ENCODE measurements around the gene FAM53A.
"Not testable (repeated sequence)": the region's sequence is repeated elsewhere in the genome, so short reads cannot be mapped to it uniquely, and the experiment has no call there.

Gene FAM53A

GRCh38 chr4:1608196-1608820, 75.8 kb downstream of the FAM53A start:
- Histone ChIP-seq H3K36me3 (ENCODE audit: control insufficient read depth in 1 of 2, insufficient read depth in 2 of 2, low read length in 2 of 2) (no peaks in the 10 kb centered on the region), H3K27me3 (ENCODE audit: control insufficient read depth in 1 of 2, insufficient read depth in 2 of 2, low read length in 2 of 2) (peaks cover 3 to 5% of the 10 kb centered on the region in 2 donors), H3K27ac (ENCODE audit: low read depth, low read length) (no peak overlapping the region), H3K9ac (ENCODE audit: low read depth in 1 of 2, low read length in 2 of 2) (no peak overlapping the region), H3K9me3 (ENCODE audit: control insufficient read depth in 1 of 2, low read length in 2 of 2) (no peaks in the 10 kb centered on the region), H3K4me3 (ENCODE audit: low read depth in 1 of 2, low read length in 2 of 2) (no peak overlapping the region), H3K4me1 (ENCODE audit: control insufficient read depth in 1 of 2, insufficient read depth in 2 of 2, low read length in 2 of 2) (no peaks in the 10 kb centered on the region)

- not testable (repeated sequence) for H3K27ac ChIP-seq (ENCODE audit: low read depth, low read length); H3K9ac ChIP-seq (ENCODE audit: low read depth in 1 of 2, low read length in 2 of 2); H3K36me3 ChIP-seq (ENCODE audit: control insufficient read depth in 1 of 2, insufficient read depth in 2 of 2, low read length in 2 of 2); H3K27me3 ChIP-seq (ENCODE audit: control insufficient read depth in 1 of 2, insufficient read depth in 2 of 2, low read length in 2 of 2); H3K4me1 ChIP-seq (ENCODE audit: control insufficient read depth in 1 of 2, insufficient read depth in 2 of 2, low read length in 2 of 2); H3K9me3 ChIP-seq (ENCODE audit: control insufficient read depth in 1 of 2, low read length in 2 of 2); H3K4me3 ChIP-seq (ENCODE audit: low read depth in 1 of 2, low read length in 2 of 2)
Measured at GRCh38 chr4:1607436-1608195, 76.5 kb downstream of the FAM53A start.

- Histone ChIP-seq H3K9me3 (ENCODE audit: control insufficient read depth in 1 of 2, low read length in 2 of 2) (no peaks in the 10 kb centered on the region), H3K4me3 (ENCODE audit: low read depth in 1 of 2, low read length in 2 of 2) (no peak overlapping the region), H3K4me1 (ENCODE audit: control insufficient read depth in 1 of 2, insufficient read depth in 2 of 2, low read length in 2 of 2) (no peaks in the 10 kb centered on the region), H3K27ac (ENCODE audit: low read depth, low read length) (no peak overlapping the region), H3K27me3 (ENCODE audit: control insufficient read depth in 1 of 2, insufficient read depth in 2 of 2, low read length in 2 of 2) (peaks cover 3 to 5% of the 10 kb centered on the region in 2 donors), H3K9ac (ENCODE audit: low read depth in 1 of 2, low read length in 2 of 2) (no peak overlapping the region), H3K36me3 (ENCODE audit: control insufficient read depth in 1 of 2, insufficient read depth in 2 of 2, low read length in 2 of 2) (no peaks in the 10 kb centered on the region)
Measured at GRCh38 chr4:1604706-1605205, 79.4 kb downstream of the FAM53A start.

- H3K36me3 ChIP-seq (ENCODE audit: control insufficient read depth in 1 of 2, insufficient read depth in 2 of 2, low read length in 2 of 2): no peaks in the 10 kb centered on the region
- H3K9ac ChIP-seq (ENCODE audit: low read depth in 1 of 2, low read length in 2 of 2): no peak overlapping the region
- H3K4me3 ChIP-seq (ENCODE audit: low read depth in 1 of 2, low read length in 2 of 2): no peak overlapping the region
- H3K4me1 ChIP-seq (ENCODE audit: control insufficient read depth in 1 of 2, insufficient read depth in 2 of 2, low read length in 2 of 2): no peaks in the 10 kb centered on the region
- no peak overlapping the region for H3K27ac ChIP-seq (ENCODE audit: low read depth, low read length)
- H3K9me3 ChIP-seq (ENCODE audit: control insufficient read depth in 1 of 2, low read length in 2 of 2): no peaks in the 10 kb centered on the region
- peaks cover 3 to 5% of the 10 kb centered on the region in 2 donors for H3K27me3 ChIP-seq (ENCODE audit: control insufficient read depth in 1 of 2, insufficient read depth in 2 of 2, low read length in 2 of 2)
Measured at GRCh38 chr4:1604181-1604705, 79.9 kb downstream of the FAM53A start.

- no peaks in the 10 kb centered on the region for H3K9me3 ChIP-seq (ENCODE audit: control insufficient read depth in 1 of 2, low read length in 2 of 2)
- H3K4me3 ChIP-seq (ENCODE audit: low read depth in 1 of 2, low read length in 2 of 2): no peak overlapping the region
- no peaks in the 10 kb centered on the region for H3K4me1 ChIP-seq (ENCODE audit: control insufficient read depth in 1 of 2, insufficient read depth in 2 of 2, low read length in 2 of 2)
- no peak overlapping the region for H3K27ac ChIP-seq (ENCODE audit: low read depth, low read length)
- H3K9ac ChIP-seq (ENCODE audit: low read depth in 1 of 2, low read length in 2 of 2): no peak overlapping the region
- peaks cover 3 to 5% of the 10 kb centered on the region in 2 donors for H3K27me3 ChIP-seq (ENCODE audit: control insufficient read depth in 1 of 2, insufficient read depth in 2 of 2, low read length in 2 of 2)
- H3K36me3 ChIP-seq (ENCODE audit: control insufficient read depth in 1 of 2, insufficient read depth in 2 of 2, low read length in 2 of 2): no peaks in the 10 kb centered on the region
Measured at GRCh38 chr4:1603413-1604135, 80.5 kb downstream of the FAM53A start.

GRCh38 chr4:1602655-1603412, 81.3 kb downstream of the FAM53A start:
- Histone ChIP-seq H3K9me3 (ENCODE audit: control insufficient read depth in 1 of 2, low read length in 2 of 2) (no peaks in the 10 kb centered on the region), H3K4me1 (ENCODE audit: control insufficient read depth in 1 of 2, insufficient read depth in 2 of 2, low read length in 2 of 2) (no peaks in the 10 kb centered on the region), H3K27me3 (ENCODE audit: control insufficient read depth in 1 of 2, insufficient read depth in 2 of 2, low read length in 2 of 2) (peaks cover 3 to 5% of the 10 kb centered on the region in 2 donors)

GRCh38 chr4:1601852-1602654, 82.1 kb downstream of the FAM53A start:
- Histone ChIP-seq H3K27me3 (ENCODE audit: control insufficient read depth in 1 of 2, insufficient read depth in 2 of 2, low read length in 2 of 2) (peaks cover 3 to 5% of the 10 kb centered on the region in 2 donors), H3K4me3 (ENCODE audit: low read depth in 1 of 2, low read length in 2 of 2) (no peak overlapping the region)

More at GRCh38 chr4:1602655-1603412, 81.3 kb downstream of the FAM53A start:
- no peak overlapping the region for H3K9ac ChIP-seq (ENCODE audit: low read depth in 1 of 2, low read length in 2 of 2)
- no peaks in the 10 kb centered on the region for H3K36me3 ChIP-seq (ENCODE audit: control insufficient read depth in 1 of 2, insufficient read depth in 2 of 2, low read length in 2 of 2)
- H3K4me3 ChIP-seq (ENCODE audit: low read depth in 1 of 2, low read length in 2 of 2): no peak overlapping the region
- H3K27ac ChIP-seq (ENCODE audit: low read depth, low read length): no peak overlapping the region

GRCh38 chr4:1601533-1601835, 82.6 kb downstream of the FAM53A start:
- Histone ChIP-seq H3K27me3 (ENCODE audit: control insufficient read depth in 1 of 2, insufficient read depth in 2 of 2, low read length in 2 of 2) (peaks cover 3 to 5% of the 10 kb centered on the region in 2 donors), H3K36me3 (ENCODE audit: control insufficient read depth in 1 of 2, insufficient read depth in 2 of 2, low read length in 2 of 2) (no peaks in the 10 kb centered on the region), H3K27ac (ENCODE audit: low read depth, low read length) (no peak overlapping the region), H3K9ac (ENCODE audit: low read depth in 1 of 2, low read length in 2 of 2) (no peak overlapping the region), H3K9me3 (ENCODE audit: control insufficient read depth in 1 of 2, low read length in 2 of 2) (no peaks in the 10 kb centered on the region), H3K4me3 (ENCODE audit: low read depth in 1 of 2, low read length in 2 of 2) (no peak overlapping the region), H3K4me1 (ENCODE audit: control insufficient read depth in 1 of 2, insufficient read depth in 2 of 2, low read length in 2 of 2) (no peaks in the 10 kb centered on the region)

More at GRCh38 chr4:1601852-1602654, 82.1 kb downstream of the FAM53A start:
- Histone ChIP-seq H3K36me3 (ENCODE audit: control insufficient read depth in 1 of 2, insufficient read depth in 2 of 2, low read length in 2 of 2) (no peaks in the 10 kb centered on the region), H3K9ac (ENCODE audit: low read depth in 1 of 2, low read length in 2 of 2) (no peak overlapping the region), H3K27ac (ENCODE audit: low read depth, low read length) (no peak overlapping the region), H3K9me3 (ENCODE audit: control insufficient read depth in 1 of 2, low read length in 2 of 2) (no peaks in the 10 kb centered on the region), H3K4me1 (ENCODE audit: control insufficient read depth in 1 of 2, insufficient read depth in 2 of 2, low read length in 2 of 2) (no peaks in the 10 kb centered on the region)

- H3K27me3 ChIP-seq (ENCODE audit: control insufficient read depth in 1 of 2, insufficient read depth in 2 of 2, low read length in 2 of 2): peaks cover 3 to 5% of the 10 kb centered on the region in 2 donors
- no peaks in the 10 kb centered on the region for H3K4me1 ChIP-seq (ENCODE audit: control insufficient read depth in 1 of 2, insufficient read depth in 2 of 2, low read length in 2 of 2)
- H3K9me3 ChIP-seq (ENCODE audit: control insufficient read depth in 1 of 2, low read length in 2 of 2): no peaks in the 10 kb centered on the region
- H3K4me3 ChIP-seq (ENCODE audit: low read depth in 1 of 2, low read length in 2 of 2): no peak overlapping the region
- no peak overlapping the region for H3K9ac ChIP-seq (ENCODE audit: low read depth in 1 of 2, low read length in 2 of 2)
- H3K36me3 ChIP-seq (ENCODE audit: control insufficient read depth in 1 of 2, insufficient read depth in 2 of 2, low read length in 2 of 2): no peaks in the 10 kb centered on the region
- no peak overlapping the region for H3K27ac ChIP-seq (ENCODE audit: low read depth, low read length)
Measured at GRCh38 chr4:1600811-1601532, 83.1 kb downstream of the FAM53A start.
